ENCODE data around the gene WWOX.

The WWOX gene

GRCh38 chr16:78142788-78143187 is 43.3 kb downstream of the WWOX start:
- no peak for DNase-seq (ENCODE audit: low read depth in 2 of 2)

- DNase-seq (ENCODE audit: low read depth in 2 of 2): no peak
Measured at GRCh38 chr16:78146807-78147206, 47.4 kb downstream of the WWOX start.

GRCh38 chr16:78147911-78148401 is 48.5 kb downstream of the WWOX start:
- no peak for DNase-seq (ENCODE audit: low read depth in 2 of 2)

- no peak for DNase-seq (ENCODE audit: low read depth in 2 of 2)
Measured at GRCh38 chr16:78150233-78150632, 50.8 kb downstream of the WWOX start.

- no peak for DNase-seq (ENCODE audit: low read depth in 2 of 2)
Measured at GRCh38 chr16:78154729-78155461, 55.4 kb downstream of the WWOX start.

- no peak for DNase-seq (ENCODE audit: low read depth in 2 of 2)
Measured at GRCh38 chr16:78155791-78156345, 56.4 kb downstream of the WWOX start.

GRCh38 chr16:78161023-78161729 is 61.7 kb downstream of the WWOX start:
- DNase-seq (ENCODE audit: low read depth in 2 of 2): no peak

- DNase-seq (ENCODE audit: low read depth in 2 of 2): no peak
Measured at GRCh38 chr16:78163772-78164670, 64.6 kb downstream of the WWOX start.

- DNase-seq (ENCODE audit: low read depth in 2 of 2): no peak
Measured at GRCh38 chr16:78170494-78170933, 71.1 kb downstream of the WWOX start.

GRCh38 chr16:78175287-78175686 is 75.8 kb downstream of the WWOX start:
- DNase-seq (ENCODE audit: low read depth in 2 of 2): no peak

GRCh38 chr16:78176435-78176834 is 77.0 kb downstream of the WWOX start:
- no peak for DNase-seq (ENCODE audit: low read depth in 2 of 2)

GRCh38 chr16:78177218-78177617 is 77.8 kb downstream of the WWOX start:
- no peak for DNase-seq (ENCODE audit: low read depth in 2 of 2)

GRCh38 chr16:78177987-78178386 is 78.5 kb downstream of the WWOX start:
- no peak for DNase-seq (ENCODE audit: low read depth in 2 of 2)

- no peak for DNase-seq (ENCODE audit: low read depth in 2 of 2)
Measured at GRCh38 chr16:78179666-78180065, 80.2 kb downstream of the WWOX start.

- DNase-seq (ENCODE audit: low read depth in 2 of 2): no peak
Measured at GRCh38 chr16:78180349-78180748, 80.9 kb downstream of the WWOX start.

GRCh38 chr16:78183437-78184237 is 84.2 kb downstream of the WWOX start:
- DNase-seq (ENCODE audit: low read depth in 2 of 2): no peak

GRCh38 chr16:78184238-78185183 is 85.1 kb downstream of the WWOX start:
- no peak for DNase-seq (ENCODE audit: low read depth in 2 of 2)

- no peak for DNase-seq (ENCODE audit: low read depth in 2 of 2)
Measured at GRCh38 chr16:78189121-78189520, 89.7 kb downstream of the WWOX start.

- no peak for DNase-seq (ENCODE audit: low read depth in 2 of 2)
Measured at GRCh38 chr16:78192734-78193488, 93.5 kb downstream of the WWOX start.
